GM12878 (cell line): ENCODE results near the gene ANKRD11. TPM values are rescaled to one million over a fixed set of nuclear protein-coding genes. Genes with fewer than 3 reads are reported as not detected.

Source experiments
- BACH1 ChIP-seq: fragments of 450-650 bp; IDR thresholded peaks from 2 replicates; pipeline ENCODE4 v1.6.1; 2017; ENCODE audit warnings: mild to moderate bottlenecking, borderline replicate concordance
- CEBPB ChIP-seq, 2 experiments: fragments of 150-350 bp in 1 of 2; IDR thresholded peaks; 2 replicates each; pipeline ENCODE4 v1.6.1; 2012 to 2014; ENCODE audit warnings: low read depth in 2 of 2, low read length in 2 of 2, borderline replicate concordance in 1 of 2, inconsistent platforms in 1 of 2
- CHD1 ChIP-seq: IDR thresholded peaks from 2 replicates; pipeline ENCODE4 v1.6.1; 2012; ENCODE audit warnings: low read depth, low read length, improper control_type of control experiment
- E2F8 ChIP-seq: fragments of 450-650 bp; IDR thresholded peaks from 2 replicates; pipeline ENCODE4 v1.6.1; 2018; ENCODE audit warnings: mild to moderate bottlenecking, low read depth, moderate library complexity; ENCODE audit not compliant: partially characterized antibody
- E4F1 ChIP-seq: fragments of 450-650 bp; IDR thresholded peaks from 2 replicates; pipeline ENCODE4 v1.6.1; 2018; ENCODE audit warnings: borderline replicate concordance, mild to moderate bottlenecking; ENCODE audit not compliant: partially characterized antibody
- EGR1 ChIP-seq, 2 experiments: IDR thresholded peaks; 1 replicate in 1 of 2; 2 replicates in 1 of 2; pipeline ENCODE4 v1.6.1; 2011 to 2012; ENCODE audit warnings: low read depth in 2 of 2, low read length in 2 of 2, borderline replicate concordance in 1 of 2, mild to moderate bottlenecking in 1 of 2, moderate library complexity in 1 of 2
- GABPA ChIP-seq: IDR thresholded peaks from 2 replicates; pipeline ENCODE4 v1.6.1; 2014; ENCODE audit warnings: antibody characterized with exemption, low read depth, mild to moderate bottlenecking, inconsistent platforms
- HCFC1 ChIP-seq: fragments of 150-350 bp; IDR thresholded peaks from 2 replicates; pipeline ENCODE4 v1.6.1; 2014; ENCODE audit warnings: low read length
- LARP7 ChIP-seq: fragments of 450-650 bp; IDR thresholded peaks from 2 replicates; pipeline ENCODE4 v1.6.1; 2017; ENCODE audit warnings: mild to moderate bottlenecking
- NBN ChIP-seq: fragments of 450-650 bp; IDR thresholded peaks from 2 replicates; pipeline ENCODE4 v1.6.1; 2016
- POLR2A ChIP-seq: IDR thresholded peaks from 2 replicates; pipeline ENCODE4 v1.6.1; 2011; ENCODE audit warnings: low read depth, mild to moderate bottlenecking, low read length
- POLR2AphosphoS5 ChIP-seq: IDR thresholded peaks from 2 replicates; pipeline ENCODE4 v1.6.1; 2011; ENCODE audit warnings: mild to moderate bottlenecking, low read length, inconsistent platforms
- SMAD1 ChIP-seq: fragments of 450-650 bp; IDR thresholded peaks from 2 replicates; pipeline ENCODE4 v1.6.1; 2018; ENCODE audit warnings: mild to moderate bottlenecking, low read depth; ENCODE audit not compliant: partially characterized antibody
- SMARCA5 ChIP-seq: fragments of 450-650 bp; IDR thresholded peaks from 2 replicates; pipeline ENCODE4 v1.6.1; 2017; ENCODE audit warnings: mild to moderate bottlenecking
- TCF3 ChIP-seq: IDR thresholded peaks from 2 replicates; pipeline ENCODE4 v1.6.1; 2012; ENCODE audit warnings: low read depth, mild to moderate bottlenecking, low read length, borderline replicate concordance; ENCODE audit not compliant: insufficient read depth
- ZNF24 ChIP-seq: fragments of 450-650 bp; IDR thresholded peaks from 2 replicates; pipeline ENCODE4 v1.6.1; 2017; ENCODE audit warnings: antibody characterized with exemption, mild to moderate bottlenecking
- polyA plus RNA-seq, 11 experiments: library from polyadenylated mRNA; depleted of rRNA in 4 of 11; unstranded in 6 of 11; stranded (reverse) in 5 of 11; fragments of >200 nt; fragmentation: Nextera tagmentation in 4 of 11; fragmentation: Illumina TruSeq in 1 of 11; extraction: Ambion mirVana in 4 of 11; extraction: Trizol in 1 of 11; gene quantifications; 1 replicate in 1 of 11; 2 replicates in 10 of 11; pipeline versions ENCODE4 v1.2.1 to v1.2.3, GENCODE V29; 2011 to 2016; ENCODE audit warnings: inconsistent platforms in 2 of 11, missing spikeins in 2 of 11, low read depth in 1 of 11
- total RNA-seq, 4 experiments: library from RNA; depleted of rRNA in 3 of 4; stranded (reverse); fragments of >200 nt in 3 of 4; fragmentation: Illumina TruSeq in 1 of 4; extraction: Trizol in 1 of 4; gene quantifications; 2 replicates each; pipeline versions ENCODE4 v1.2.1 to v1.2.3, GENCODE V29; 2013 to 2021
- TF ChIP-seq, protein P1 (sequence below): fragments of 450-650 bp; IDR thresholded peaks from 2 replicates; pipeline ENCODE4 v1.6.1; 2016; ENCODE audit warnings: mild to moderate bottlenecking
- TF ChIP-seq, protein P2 (sequence below): fragments of 450-650 bp; IDR thresholded peaks from 2 replicates; pipeline ENCODE4 v1.6.1; 2017; ENCODE audit warnings: low read depth, mild to moderate bottlenecking, moderate library complexity

Gene ANKRD11
- total and polyA plus RNA-seq, 10 of the 15 experiments (the other 5 are each of a cell fraction or from before 2014, with no cell fraction given) = 5.1 to 103 (median 27.4) TPM

- TF ChIP-seq E2F8 (peak; percentile 14), ZNF24 (no peak), E4F1 (no peak), SMARCA5 (peak; percentile 3; the same call in 1 of the 2 replicates), POLR2AphosphoS5 (peak; percentile 96), CHD1 (no peak), EGR1 (IDR thresholded peaks at IDR 0.05; ENCODE audit: borderline replicate concordance in 1 of 2, low read depth in 2 of 2, low read length in 2 of 2) (peak in 1 of 2 experiments; percentile 32; a peak in 1 of 3 replicates), HCFC1 (no peak), LARP7 (peak; percentile 51; the same call in 1 of the 2 replicates), BACH1 (peak; percentile 79; the same call in 1 of the 2 replicates), CEBPB (IDR thresholded peaks at IDR 0.05; ENCODE audit: borderline replicate concordance in 1 of 2, low read depth in 2 of 2, low read length in 2 of 2) (no peak), NBN (peak; percentile 62), SMAD1 (peak; percentile 38), GABPA (peak; percentile 98; the same call in 1 of the 2 replicates), POLR2A (peak; percentile 94), TCF3 (0 out of 2 replicates have a peak, but pooled peaks have one; percentile 18)
- TF ChIP-seq, protein P1, sequence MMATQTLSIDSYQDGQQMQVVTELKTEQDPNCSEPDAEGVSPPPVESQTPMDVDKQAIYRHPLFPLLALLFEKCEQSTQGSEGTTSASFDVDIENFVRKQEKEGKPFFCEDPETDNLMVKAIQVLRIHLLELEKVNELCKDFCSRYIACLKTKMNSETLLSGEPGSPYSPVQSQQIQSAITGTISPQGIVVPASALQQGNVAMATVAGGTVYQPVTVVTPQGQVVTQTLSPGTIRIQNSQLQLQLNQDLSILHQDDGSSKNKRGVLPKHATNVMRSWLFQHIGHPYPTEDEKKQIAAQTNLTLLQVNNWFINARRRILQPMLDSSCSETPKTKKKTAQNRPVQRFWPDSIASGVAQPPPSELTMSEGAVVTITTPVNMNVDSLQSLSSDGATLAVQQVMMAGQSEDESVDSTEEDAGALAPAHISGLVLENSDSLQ = peak; percentile 52; the same call in 1 of the 2 replicates
- TF ChIP-seq, protein P2, sequence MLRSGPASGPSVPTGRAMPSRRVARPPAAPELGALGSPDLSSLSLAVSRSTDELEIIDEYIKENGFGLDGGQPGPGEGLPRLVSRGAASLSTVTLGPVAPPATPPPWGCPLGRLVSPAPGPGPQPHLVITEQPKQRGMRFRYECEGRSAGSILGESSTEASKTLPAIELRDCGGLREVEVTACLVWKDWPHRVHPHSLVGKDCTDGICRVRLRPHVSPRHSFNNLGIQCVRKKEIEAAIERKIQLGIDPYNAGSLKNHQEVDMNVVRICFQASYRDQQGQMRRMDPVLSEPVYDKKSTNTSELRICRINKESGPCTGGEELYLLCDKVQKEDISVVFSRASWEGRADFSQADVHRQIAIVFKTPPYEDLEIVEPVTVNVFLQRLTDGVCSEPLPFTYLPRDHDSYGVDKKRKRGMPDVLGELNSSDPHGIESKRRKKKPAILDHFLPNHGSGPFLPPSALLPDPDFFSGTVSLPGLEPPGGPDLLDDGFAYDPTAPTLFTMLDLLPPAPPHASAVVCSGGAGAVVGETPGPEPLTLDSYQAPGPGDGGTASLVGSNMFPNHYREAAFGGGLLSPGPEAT = peak; percentile 43; the same call in 1 of the 2 replicates
Observed at GRCh38 chr16:89241187-89242007, 249.0 kb downstream of the ANKRD11 start (continued).
